GM10248 (cell line): Measurements from ENCODE around the gene TMEM63C.

Experiments used
- CTCF ChIA-PET: fragments of 300-600 bp; sonication (Branson Sonifier 250); formaldehyde crosslinking; extraction: SDS; loops from one replicate; lab custom pipeline; 2021; ENCODE audit warnings: antibody characterized with exemption; lab: Yijun Ruan, JAX
- POLR2A ChIA-PET: fragments of 350-650 bp; sonication (Branson Sonifier 250); formaldehyde crosslinking; extraction: SDS; loops from one replicate; lab custom pipeline; 2020; ENCODE audit warnings: antibody characterized with exemption; lab: Yijun Ruan, JAX
- DNase-seq: peaks from one replicate; pipeline ENCODE4 v3.0.0; 2012; ENCODE audit errors: extremely low spot score
- TF ChIP-seq, protein P1 (sequence below): IDR thresholded peaks from 2 replicates; pipeline ENCODE4 v1.5.1; 2012; ENCODE audit warnings: mild to moderate bottlenecking, low read depth; ENCODE audit errors: extremely low read depth, missing control alignments, control extremely low read depth

The TMEM63C gene

GRCh38 chr14:77266336-77266735 lies 84.7 kb downstream of the TMEM63C start:
- TF ChIP-seq, protein P1, sequence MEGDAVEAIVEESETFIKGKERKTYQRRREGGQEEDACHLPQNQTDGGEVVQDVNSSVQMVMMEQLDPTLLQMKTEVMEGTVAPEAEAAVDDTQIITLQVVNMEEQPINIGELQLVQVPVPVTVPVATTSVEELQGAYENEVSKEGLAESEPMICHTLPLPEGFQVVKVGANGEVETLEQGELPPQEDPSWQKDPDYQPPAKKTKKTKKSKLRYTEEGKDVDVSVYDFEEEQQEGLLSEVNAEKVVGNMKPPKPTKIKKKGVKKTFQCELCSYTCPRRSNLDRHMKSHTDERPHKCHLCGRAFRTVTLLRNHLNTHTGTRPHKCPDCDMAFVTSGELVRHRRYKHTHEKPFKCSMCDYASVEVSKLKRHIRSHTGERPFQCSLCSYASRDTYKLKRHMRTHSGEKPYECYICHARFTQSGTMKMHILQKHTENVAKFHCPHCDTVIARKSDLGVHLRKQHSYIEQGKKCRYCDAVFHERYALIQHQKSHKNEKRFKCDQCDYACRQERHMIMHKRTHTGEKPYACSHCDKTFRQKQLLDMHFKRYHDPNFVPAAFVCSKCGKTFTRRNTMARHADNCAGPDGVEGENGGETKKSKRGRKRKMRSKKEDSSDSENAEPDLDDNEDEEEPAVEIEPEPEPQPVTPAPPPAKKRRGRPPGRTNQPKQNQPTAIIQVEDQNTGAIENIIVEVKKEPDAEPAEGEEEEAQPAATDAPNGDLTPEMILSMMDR, result no peak
- DNase-seq, result no peak
- ChIA-PET CTCF (interaction anchor here (2.2 kb wide), 1 partner anchor 11 kb away, joined by 5 read pairs; no protein-coding TSS in a partner anchor), POLR2A (no interaction called here)

DNA sequence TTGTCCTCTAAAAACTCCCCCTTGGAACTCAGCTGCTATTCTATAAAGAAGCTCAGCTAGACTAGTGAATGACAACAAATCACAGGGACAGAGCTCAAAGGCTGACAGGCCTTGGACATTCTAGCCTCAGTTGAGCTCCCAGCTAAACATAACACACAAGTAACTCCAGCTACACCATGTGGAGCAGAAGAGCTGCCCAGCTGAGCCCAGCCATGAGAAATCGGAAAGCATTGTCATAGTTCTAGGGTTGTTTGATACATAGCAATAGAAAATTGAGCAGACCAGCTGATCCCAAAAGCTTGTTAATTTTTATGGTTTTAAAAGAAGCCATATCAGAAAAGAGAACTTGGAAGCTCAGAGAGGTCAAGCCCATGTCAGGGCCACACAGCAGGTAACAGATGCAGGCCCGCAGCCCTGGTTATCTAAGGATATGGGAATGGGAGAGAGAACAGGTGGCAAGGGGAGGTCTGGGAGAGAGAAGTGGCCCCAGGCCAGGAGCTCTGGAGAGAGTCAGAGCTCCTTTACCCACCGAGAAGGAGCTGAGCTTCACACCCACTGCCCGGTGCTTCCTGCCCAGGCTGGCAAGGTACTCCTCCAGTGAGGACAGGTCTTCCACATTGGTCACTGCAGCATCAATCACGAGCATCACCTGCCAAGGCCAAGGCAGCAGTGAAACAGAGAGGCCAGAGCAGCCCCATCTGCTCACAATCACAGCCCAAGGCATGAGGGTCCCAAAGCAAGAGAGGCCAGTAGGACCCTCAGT lies 86.5 kb downstream of the TMEM63C start:
- no peak for DNase-seq
- TF ChIP-seq, protein P1, result no peak
- ChIA-PET CTCF (interaction anchor here (1.3 to 3.2 kb wide), 5 partner anchors 9 to 395 kb away, joined by 3 to 11 read pairs (median 4); no protein-coding TSS in a partner anchor), POLR2A (no interaction called here)

GRCh38 chr14:77268989-77269600 lies 87.5 kb downstream of the TMEM63C start:
- no peak for DNase-seq
- TF ChIP-seq, protein P1, result no peak
- ChIA-PET CTCF (interaction anchor here (3.2 kb wide), 1 partner anchor 46 kb away, joined by 11 read pairs; no protein-coding TSS in a partner anchor), POLR2A (no interaction called here)

DNA sequence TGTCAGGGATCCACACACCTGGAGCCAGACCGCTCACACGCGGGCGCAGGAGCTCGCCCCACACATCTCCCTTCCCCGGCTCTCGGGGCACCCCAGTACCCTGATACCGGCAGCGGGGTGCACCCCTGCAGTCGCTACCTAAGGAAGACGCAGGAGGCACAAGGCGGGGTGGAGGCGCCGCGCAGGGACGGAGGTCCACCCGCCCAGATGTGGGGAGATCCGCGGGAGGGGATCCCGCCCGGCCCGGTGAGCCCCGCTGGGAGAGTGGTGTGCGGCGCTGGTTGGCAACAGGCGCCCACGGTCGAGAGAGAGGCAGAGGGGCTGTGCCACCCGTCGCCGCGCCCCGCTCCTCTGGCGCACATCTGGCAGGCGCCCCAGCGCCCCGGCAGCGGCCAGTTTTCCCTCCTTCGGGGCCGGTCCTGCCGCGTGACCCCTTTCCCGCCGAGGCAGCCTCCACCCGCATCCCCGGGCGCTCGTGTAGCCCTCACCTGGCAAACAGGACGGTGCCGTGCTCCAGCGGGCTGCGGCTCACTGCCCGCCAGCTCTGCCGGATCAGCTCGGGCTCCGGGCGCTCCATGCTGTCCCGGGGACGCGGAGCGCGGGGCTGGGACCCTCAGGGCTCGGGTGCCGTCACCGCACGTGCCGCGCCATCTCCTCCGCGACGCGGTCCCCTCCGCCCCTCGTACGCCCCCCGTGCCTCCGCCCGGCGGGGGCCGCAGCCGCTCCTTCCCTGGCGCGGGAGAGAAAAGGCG lies 88.9 kb downstream of the TMEM63C start:
- ChIA-PET CTCF (interaction anchor here (3.2 kb wide), 1 partner anchor 45 kb away, joined by 11 read pairs; no protein-coding TSS in a partner anchor), POLR2A (interaction anchor here (0.6 kb wide), 1 partner anchor 225 kb away, joined by 4 read pairs; no protein-coding TSS in a partner anchor)
- no peak for DNase-seq
- TF ChIP-seq, protein P1, result no peak

- ChIA-PET CTCF (no interaction called here), POLR2A (no interaction called here)
- TF ChIP-seq, protein P1, result no peak
- DNase-seq, result no peak
Observed at GRCh38 chr14:77271113-77271710, 89.6 kb downstream of the TMEM63C start, which contains the start of gene NGB. NGB (minus strand) TSS chr14:77271206; CDS start chr14:77270937, 269 bp downstream.

- POLR2A ChIA-PET, result no interaction called here
- TF ChIP-seq, protein P1, result no peak
- CTCF ChIA-PET, result interaction anchor here (1.3 kb wide), 1 partner anchor 11 kb away, joined by 5 read pairs; no protein-coding TSS in a partner anchor
- no peak for DNase-seq
Observed at GRCh38 chr14:77272261-77272660, 90.7 kb downstream of the TMEM63C start.
